Right lobe of liver (tissue), 4 donors: Measurements from ENCODE around the gene EPM2AIP1.

Source experiments
- CTCF ChIP-seq, 4 donors: fragments of 200-600 bp in 3 of 4; fragments of 450-650 bp in 1 of 4; IDR thresholded peaks; one replicate each; pipeline versions ENCODE4 v1.5.1 to v1.8.0; 2016 to 2022; ENCODE audit warnings: antibody characterized with exemption in 4 of 4, mild to moderate bottlenecking in 2 of 4
- POLR2A ChIP-seq: fragments of 450-650 bp; IDR thresholded peaks from one replicate; pipeline ENCODE4 v1.6.1; 2017; ENCODE audit warnings: antibody characterized with exemption, mild to moderate bottlenecking
- donor health status: DM: no; HTN: no; CAD: no.
- donor health status: DM: no; HTN: no; CAD: no.
- donor health status: DM: no; HTN: yes; CAD: no.

- TF ChIP-seq CTCF (IDR thresholded peaks at IDR 0.05) = no peak
- no peak for TF ChIP-seq POLR2A
These were observed 27.5 kb downstream of the EPM2AIP1 start for GRCh38 chr3:36965440-36965839.
